Cerebellar cortex (tissue), 1 donor: ENCODE data around the gene ALDH1A3.
A peak's percentile ranks its signal among the peaks of the same experiment; 100 is the strongest.
"Not testable (repeated sequence)": the region's sequence is repeated elsewhere in the genome, so short reads cannot be mapped to it uniquely, and the experiment has no call there.

Experiments
- DNase-seq: peaks from one replicate; pipeline ENCODE4 v3.0.0-alpha.2; 2015; ENCODE audit warnings: low spot score

ALDH1A3 gene

DNA sequence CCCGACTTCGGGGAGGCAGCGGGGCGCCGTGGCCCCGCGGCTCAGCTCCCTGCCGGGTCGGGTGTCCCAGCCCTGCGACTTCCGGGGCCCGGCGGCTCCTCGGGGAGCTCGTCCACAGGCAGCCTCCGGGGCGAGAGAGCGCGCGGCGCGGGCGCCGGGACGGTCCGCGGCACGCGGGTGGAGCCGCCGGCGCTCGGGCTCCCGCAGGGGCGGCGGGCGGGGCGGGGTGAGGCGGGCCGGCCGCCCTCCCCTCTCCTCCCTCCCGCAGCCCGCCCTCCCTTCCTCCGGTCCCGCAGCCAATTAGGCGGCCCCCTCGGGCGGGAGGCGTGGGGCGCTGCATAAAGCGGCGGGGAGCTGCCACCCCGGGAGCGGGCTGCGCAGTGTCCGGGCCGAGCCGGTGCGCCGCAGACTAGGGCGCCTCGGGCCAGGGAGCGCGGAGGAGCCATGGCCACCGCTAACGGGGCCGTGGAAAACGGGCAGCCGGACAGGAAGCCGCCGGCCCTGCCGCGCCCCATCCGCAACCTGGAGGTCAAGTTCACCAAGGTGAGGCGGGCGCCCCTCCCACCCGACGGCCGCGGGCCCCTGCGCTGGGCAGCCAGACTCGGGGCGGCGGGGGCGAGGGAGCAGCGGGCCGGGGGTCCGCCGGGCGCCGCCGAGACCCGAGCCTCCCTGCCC lies at the start of gene ALDH1A3:
Gene ALDH1A3 (plus strand): TSS at position 368 of the 675 bp plus-strand sequence. CDS start 77 bp downstream, at position 445.
- DNase-seq: no peak

DNA sequence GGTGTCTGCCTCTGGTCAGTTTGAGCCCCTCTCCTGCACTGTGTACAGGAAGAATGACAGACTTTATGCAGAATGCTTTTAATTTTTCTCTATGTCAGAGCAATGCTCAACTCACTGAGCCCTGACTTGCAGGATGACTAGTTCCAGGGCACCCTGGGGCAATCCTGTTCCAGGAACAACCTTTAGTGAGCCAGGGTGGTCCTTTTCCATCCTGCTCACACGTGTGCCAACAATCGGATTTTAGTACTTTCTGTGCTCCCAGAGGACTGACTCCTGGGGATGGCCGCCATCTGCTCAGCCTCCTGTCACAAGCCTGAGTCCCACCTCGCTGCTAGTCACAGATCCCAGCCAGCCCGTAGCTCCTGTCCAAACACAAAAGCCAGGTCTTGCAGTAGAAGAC lies 48.2 kb upstream of the ALDH1A3 start:
- DNase-seq: peak; percentile 54

DNA sequence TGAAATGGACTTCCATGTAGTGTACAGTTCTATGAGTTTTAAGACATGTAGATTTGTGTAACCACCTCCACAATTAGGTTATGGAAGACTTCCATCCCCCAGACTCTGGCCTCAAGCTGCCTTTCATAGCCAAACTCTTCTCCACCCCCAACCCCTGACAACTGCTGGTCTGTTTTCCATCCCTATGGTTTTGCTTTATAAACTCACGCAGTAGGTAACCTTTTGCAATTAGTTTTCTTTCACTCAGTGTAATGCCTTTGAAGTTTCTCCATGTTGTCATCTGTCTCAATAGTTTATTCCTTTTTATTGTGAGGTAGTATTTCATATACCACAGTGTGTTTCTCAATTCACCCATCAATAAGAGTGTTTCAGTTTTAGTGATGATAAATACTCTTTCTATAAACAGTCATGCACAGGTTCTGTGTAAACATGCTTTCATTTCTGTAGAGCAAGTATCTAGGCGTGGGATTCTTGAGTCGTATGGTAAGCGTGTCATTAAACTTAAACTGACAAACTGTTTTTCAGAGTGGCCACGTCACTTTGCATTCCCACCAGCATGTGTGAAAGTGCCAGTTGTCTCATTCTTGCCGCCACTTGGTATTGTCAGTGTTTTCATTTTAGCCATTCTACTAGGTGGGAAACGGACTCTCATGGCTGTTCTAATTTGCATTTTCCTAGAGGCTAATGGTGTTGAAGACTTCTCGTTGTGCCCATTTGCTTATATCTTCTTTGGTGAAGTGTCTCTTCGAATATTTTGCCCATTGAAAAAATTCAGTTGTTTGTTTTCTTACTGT lies 47.3 kb upstream of the ALDH1A3 start:
- no peak for DNase-seq

DNA sequence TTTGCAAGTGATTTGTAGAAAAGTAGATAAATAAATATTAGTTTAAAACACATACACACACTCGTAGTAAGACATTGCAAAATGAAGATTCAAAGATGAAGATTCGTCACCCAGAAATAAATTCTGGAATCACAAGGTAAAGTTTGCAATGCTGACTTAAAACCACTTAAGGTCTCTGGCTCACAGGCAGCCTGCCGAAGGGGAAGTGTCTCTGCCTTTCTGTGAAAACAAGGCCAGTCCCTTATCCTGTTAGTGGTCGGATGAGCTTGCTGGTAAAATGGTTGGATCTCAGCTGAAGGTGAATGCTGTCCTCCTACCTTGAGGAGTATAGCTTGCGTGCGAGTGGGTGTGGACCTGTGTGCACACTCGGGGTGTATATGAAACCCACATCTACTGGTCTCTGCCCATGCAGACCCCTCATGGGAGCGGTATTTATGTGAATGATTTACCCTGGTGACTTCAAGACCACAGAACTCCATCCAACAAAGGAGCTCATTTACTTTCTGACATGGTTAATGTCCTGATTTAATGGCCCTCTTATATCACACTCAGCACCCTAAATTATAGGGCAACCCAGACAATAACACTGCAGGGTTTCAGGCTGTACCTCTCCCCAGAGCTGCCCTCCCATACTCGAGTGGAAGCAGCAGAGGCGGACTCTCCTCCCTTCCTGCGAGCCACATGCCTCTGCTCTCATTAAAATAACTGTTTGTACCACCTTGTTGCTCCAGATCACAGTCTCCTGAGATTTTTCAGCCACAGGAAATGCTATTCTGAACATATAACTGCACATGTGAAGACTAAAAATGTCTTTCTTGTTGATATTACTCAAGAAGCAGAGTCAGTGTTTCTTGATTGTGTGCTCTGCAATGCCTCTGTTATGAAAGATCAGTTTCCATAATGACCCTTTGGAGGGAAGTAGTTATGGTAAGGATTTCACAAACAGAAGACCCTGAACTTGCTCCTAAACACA lies 45.9 kb upstream of the ALDH1A3 start:
- DNase-seq: no peak

DNA sequence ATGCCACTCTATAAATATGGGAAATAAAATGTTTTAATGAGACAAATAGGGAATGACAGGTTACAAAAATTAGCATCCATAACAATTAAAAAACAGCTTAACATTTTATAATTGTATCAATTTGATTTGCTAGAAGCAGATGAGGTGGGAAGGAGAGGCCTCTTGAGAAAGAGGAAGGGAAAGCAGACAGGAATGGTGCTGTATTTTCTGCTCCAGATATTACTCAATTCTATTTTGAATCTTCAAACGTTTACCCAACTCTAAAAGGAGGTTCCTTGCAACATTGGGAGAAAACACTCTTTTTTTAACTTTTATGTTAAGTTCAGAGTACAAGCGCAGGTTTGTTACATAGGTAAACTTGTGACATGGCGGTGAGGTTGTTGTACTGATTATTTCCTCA lies 44.9 kb upstream of the ALDH1A3 start:
- no peak for DNase-seq

DNA sequence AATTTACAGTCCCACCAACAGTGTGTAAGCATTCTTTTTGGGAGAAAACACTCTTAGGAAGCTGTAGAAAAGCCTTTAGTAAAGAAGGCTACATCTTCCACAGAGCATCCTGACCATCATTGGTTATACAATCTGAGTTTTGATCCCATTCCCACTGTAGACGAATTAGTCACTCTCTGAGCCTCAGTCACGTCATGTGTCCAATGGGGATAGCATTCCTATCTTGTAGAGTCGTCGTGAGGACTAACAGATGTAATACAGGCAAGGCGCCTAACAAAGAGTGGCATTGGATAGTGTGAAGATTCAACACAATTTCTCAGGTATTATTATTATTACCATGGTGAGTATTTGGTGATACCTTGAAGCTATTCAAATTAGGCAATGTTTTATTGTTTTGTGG lies 44.0 kb upstream of the ALDH1A3 start:
- no peak for DNase-seq

DNA sequence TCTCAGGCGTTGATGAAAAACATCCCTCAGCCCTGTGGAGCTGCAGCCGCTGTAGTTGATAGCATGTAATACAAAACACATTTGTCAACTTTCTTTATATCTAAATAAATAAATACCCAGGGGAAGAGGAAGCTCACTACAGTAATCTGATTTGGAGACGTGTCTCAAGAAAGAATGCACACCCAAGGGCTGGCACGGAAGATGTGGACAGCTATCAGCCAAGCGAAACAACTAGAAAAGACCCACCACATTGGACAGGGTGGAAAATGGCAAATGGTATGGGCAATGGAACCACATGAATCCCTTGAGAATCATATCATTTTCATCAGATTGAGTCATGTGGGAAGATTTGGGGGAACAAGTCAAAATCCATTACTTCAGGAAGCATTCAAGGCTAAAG lies 43.1 kb upstream of the ALDH1A3 start:
- DNase-seq: no peak

DNA sequence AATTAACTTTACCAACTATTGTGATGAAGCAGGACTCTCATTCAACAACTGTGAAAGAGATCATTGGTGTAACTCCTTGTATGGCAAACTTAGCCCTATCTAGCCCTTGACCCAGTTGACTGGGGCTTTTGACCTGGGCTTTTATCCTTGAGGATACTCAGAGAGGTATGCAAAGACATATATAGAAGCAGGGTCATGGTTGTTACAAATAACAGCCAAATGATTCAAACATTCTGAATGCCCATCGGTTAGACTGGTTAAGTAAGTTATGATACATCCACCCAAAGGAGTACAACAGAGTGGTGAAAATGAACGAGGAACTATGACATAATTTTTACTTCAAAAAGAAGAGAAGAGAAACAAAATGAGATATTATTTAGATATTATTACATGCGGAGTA lies 38.2 kb upstream of the ALDH1A3 start:
- no peak for DNase-seq

DNA sequence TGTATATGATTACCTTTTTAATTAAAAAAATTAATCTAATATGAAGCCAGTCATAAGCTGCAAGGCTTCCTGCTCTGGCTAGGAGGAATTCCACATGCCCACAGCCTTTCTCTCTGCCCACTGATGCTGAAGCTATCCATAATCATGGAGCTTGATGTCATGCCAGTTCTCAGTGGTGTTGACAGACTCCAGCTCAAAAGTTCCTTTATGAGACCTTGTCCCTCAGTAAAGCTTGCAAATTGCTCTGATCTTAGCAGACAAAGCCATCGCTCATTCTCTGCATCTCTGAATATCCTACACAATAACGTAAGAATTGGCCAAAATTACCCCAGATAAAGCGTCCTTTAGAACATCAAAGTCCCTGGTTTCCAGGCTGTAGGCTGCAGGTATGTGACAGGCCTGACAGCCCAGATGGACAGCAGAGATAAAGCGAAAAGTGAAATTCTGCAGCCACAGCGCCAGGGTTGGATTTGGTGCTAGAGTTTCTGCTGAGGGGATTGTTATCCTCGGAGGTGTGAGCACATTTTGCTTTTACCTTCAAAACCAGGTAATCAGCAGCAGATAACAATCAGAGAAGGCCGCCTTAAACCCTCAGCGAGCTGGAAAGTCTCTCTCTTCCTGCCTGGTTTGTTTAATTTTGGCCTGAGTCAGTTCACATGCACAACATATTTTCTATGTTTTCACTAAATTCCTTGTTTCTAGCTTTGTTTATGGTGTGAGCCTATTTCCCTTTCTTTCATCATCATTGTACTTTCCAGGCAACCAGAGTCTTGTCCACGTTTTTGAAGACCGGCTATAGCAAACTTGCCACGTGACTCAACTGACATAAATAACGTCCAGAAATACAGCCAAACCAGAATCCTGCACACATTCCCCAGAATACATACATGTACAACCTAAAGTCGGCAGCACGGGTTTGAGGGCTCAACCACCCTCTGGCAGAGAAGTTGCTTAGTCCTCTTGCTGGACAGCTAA lies 36.6 kb upstream of the ALDH1A3 start:
- DNase-seq: no peak

DNA sequence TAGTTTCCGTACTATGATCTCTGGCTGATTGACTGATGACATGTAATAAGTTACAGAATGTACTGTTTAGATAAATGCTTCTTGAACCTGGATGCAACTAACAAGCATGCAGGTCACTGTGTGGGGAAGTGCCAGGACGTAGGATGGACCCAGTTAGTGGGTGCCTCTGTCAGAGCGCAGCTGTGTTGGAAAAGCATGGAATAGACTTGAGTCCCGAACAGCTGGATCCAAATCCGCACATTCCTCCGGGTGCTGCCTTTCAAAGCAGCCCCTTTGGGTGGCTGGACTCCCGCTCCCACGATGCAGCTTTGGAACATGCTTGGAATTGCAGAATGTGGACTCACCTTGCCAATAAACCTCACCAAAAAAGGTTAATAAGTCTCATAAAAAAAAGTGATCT lies 35.5 kb upstream of the ALDH1A3 start:
- DNase-seq: no peak

DNA sequence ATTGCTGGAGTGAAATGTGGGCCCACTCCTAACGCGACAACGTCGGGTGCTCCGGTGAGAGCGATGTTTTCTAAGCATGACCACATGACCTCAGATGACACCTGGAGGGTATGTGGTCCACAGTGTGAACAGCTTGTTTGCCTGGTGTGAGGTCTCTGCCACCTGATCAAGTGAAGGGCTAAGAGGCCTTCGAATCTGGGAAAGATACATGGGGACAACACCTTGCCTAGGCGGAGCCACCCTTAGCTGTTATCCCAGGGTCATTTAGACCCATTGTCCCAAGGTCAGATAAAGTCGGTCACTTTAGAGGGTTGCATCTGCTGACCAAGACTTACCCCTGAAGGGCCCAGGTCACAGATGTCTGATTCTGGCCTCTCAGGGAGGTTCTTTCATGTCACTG lies 34.9 kb upstream of the ALDH1A3 start:
- DNase-seq: no peak

DNA sequence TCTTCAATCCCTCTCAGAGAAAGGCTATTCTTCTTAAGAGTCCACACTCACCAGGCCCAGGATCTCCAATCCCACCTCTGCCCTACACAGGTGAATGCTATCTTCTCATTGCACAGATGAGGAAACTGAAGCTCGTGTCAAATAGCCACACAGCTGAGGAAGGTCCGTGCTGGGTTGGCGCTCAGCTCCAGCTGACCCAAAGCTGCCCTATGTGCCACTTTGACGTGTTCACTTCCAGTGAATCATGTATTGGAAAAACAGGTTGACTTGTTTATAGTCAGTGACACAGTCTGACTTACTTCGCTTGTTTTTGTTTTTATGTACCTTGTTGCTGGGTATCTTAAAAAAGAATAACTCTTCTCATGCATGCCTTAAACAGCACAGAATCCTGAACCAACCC lies 32.4 kb upstream of the ALDH1A3 start:
- no peak for DNase-seq

DNA sequence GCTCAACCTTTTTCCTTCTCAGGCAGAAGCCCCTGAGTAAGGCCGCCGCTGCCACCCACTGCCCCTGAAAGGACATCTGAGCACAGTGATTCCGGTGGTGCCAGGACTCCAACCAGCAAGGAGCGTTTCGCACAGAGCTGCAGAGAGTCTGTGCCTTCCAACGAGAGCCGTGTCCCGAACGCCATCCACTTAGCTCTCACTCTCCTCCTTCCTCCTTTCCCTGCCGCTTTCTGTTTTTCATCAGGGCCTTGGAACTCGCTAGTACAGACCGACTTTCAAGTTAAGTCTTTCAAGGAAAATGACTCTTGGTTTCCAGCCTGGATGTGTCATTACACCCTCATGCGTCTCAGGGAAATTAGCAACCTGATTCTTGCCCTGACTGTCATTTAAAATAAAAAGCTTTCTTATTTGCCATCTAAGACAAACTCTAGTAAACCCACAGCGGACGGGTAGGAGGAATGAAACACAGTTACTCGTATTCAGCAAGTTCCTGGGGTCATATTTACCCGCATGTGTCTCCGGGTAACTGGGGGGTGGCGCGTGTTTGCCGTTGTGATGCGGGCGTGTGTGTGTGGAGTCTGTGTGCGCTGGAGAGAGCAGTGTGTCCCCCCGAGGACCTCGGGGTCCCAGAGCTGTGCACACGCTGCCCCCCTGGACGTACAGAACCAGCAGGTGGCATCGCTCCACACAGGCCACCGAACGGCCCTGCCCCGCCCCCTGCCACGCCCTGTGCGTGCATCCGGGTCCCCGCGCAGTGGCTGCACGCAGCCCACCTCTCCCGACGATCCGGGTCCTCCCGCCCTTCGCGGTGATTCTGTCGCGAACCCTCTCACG lies 30.4 kb upstream of the ALDH1A3 start:
- DNase-seq: no peak

DNA sequence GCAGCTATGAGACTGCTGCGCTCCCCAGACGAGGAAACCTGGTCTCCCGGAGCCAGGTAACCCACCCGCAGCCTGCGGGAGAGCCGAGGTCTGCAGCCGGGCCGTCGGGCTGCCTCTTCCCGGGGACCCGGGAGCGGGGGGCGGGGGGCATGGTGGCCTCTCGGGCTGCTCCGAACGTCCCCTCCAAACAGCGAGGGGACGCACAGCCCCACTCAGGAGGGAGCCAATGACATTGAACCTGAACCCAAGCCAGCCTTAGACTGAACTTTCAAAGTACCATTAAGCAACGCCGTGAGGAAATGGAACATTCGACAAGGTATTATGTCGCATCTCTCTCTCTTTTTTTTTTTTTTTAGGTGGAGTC lies 29.8 kb upstream of the ALDH1A3 start:
- DNase-seq: no peak

DNA sequence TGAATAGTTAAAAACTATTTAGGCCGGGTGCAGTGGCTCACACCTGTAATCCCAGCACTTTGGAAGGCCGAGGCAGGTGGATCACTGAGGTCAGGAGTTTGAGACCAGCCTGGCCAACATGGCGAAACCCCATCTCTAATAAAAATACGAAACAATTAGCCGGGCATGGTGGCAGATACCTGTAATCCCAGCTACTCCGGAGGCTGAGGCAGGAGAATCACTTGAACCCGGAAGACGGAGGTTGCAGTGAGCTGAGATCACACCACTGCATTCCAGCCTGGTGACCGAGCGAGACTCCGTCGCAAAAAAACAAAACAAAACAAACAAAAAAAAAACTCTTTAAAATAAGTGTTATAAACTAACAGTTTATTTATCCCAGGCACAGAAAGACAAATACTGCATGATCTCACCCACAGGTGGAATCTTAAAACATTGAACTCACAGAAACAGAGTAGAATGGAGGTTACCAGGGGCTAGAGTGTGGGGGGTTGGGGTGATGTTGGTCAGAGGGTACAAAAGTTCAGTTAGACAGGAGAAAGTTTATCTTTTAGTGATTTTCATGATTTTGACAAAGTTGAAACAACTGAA lies 28.1 kb upstream of the ALDH1A3 start:
- DNase-seq: not testable (repeated sequence)

DNA sequence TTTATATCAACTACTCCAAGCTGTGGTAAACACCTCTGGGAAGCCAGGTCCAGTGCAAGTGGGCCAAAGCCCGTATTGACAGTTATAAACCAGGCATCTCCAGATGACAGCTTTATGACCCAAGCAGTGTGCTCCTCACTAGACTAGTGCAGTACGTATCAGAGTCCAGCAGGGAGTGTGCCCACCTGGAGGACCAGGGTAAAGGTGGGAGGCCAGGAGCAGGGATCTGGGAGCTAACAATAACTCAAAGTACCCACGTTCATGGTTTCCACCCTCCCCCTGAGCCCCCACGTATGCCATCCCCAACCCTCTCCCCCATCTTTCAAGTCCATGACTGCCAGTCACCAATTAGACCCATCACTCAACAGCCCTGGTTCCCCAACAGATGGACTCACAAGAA lies 27.0 kb upstream of the ALDH1A3 start:
- no peak for DNase-seq

DNA sequence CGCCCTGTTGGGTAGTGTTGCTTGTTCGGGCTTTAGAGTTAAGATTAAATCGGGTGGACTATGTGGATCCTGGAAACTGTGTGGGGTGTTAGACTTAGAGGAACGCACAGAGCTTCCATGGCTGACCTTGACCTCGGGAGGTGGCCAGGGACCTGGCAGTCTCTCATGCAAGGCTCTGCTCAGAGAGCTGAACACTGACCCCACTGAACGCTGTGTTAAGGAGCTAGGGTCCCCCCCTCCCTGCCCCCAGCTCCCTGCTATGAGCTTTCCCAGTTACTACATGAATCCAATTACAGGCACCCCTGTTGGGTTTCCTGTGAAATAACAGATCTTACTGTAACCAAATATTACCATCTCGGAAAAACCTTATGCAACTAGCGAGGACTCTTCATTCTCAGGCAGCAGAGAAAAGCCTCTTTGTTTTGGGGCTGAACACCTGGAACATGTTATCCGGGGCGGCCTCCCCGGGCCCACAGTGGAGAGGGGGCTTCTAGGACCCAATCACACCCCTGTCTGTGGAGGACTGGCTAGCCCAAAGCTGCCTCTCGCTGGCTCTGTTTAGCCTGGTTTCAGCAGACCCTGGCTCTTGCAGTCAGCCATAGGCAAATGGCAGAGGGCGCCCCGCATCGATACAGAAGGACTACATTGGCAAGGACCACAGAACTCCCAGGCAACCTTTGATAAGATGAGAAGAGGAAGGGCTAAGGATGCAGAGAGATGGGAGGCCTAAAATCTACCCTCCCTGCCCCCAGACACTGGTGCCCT lies 25.8 kb upstream of the ALDH1A3 start:
- no peak for DNase-seq

DNA sequence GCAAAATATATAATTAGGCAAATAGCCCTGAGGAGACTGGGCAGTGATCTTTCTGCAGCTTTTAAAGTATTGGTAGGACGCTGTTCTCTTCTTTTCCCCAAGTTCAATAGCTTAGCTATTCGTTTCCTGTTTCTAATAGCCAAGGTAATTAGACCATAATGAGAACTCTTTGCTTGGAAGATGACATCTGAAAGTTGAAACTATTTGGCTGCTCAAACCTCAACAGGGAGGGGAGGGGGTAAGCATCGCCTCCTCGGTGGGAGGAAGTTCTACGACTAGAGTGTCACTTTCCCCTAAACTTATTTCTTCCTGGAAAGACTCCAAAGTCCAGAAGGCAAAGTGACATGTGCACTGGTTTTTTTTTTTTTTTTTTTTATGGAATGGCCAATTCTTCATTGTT lies 22.8 kb upstream of the ALDH1A3 start:
- DNase-seq: no peak

DNA sequence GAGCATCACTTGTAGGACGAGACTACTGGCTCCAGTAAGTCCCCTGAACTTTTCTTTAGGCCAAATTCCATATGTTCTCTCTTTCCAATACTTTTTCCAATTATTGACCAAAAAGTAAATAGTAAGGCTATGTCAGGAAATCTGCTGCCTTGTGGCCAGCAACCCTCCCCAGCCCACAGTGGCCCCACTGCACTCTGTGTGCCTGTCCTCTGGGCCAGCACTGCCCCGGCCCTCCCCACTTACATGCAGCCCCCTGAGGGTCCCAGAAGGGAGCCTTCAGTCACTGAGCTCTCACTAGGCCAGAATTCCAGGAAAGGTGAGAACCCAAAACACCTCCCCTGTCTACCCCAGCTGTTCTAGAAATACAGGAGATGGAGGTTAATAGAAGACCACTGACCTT lies 21.3 kb upstream of the ALDH1A3 start:
- no peak for DNase-seq
